ENCODE data around the gene CAPN5.

The CAPN5 gene

DNA sequence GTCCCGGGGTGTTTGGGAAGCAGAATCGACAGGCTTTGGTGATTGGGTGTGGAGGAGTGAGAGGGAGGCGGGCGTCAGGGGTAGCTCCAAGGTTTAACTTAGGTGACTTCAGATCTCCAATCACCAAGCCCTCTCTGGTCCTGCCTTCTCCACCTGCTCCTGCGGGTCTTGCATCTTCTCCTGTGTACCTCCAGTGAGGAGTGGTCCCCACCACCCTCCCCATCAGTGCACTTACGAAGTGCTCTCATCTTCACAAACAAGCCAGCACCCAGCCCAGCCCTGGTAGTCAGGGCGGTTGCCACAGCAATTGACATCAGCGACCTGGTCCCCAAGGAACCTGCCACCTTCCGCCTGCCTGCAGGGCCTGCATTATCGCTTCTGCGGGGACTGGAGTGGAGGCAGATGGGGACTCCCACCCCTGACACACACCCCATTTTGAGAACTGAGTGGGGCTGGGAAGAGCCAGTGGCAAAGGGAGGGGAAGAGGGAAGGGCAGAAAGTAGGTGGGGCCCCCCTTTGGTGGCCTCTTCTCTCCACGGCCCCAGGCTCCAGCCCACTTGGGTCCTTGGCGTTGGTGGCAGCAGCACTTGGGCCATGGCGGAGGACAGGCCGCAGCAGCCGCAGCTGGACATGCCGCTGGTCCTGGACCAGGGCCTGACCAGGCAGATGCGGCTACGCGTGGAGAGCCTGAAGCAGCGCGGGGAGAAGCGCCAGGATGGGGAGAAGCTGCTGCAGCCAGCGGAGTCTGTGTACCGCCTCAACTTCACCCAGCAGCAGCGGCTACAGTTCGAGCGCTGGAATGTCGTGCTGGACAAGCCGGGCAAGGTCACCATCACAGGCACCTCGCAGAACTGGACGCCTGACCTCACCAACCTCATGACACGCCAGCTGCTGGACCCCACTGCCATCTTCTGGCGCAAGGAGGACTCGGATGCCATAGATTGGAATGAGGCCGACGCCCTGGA lies 35.8 kb downstream of the CAPN5 start, which contains the start of gene OMP:
Gene OMP, plus strand, starts transcription at position 595 of the 965 bp plus-strand sequence. Its CDS starts 0 bp downstream, at position 595.
- DNase-seq: no peak

DNA sequence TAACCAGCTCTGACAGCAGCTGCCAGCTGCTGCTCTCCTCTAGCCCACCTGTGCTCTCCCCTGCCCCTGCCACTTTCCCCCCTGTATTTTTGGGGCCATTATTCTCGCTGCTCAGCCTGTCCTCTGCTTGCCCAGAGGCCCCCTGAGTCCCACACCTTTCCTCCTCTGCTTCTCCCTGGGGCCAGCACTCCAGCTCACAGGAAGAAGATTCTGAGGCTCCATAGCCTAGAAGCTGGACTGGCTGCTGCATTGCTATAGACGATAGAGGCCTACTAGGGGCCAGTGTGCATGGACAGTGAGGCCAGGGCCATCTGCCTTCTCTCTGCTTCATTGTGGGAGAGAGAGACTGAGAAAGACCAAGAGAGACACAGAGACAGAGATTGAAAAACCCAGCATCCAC lies 36.5 kb downstream of the CAPN5 start:
- DNase-seq: no peak

DNA sequence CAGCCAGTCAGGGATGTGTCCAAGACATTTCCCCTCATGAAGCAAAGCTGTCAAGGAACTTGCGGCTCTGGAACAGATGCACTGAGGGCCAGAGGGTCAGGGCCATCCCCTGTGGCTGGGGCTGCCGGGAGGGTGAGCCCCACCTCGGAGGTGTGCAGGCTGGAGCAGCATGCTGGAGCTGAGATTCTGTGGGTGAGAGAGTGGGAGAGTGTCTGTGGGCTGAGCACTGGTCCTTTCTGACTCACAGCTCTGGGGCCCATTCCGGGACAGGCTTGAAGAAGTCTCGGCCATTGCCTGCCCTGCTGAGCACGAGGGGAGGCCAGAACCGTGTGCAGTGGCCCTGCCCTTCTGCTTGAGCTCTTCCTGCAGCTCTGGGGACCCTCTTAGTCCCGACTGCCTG lies 38.0 kb downstream of the CAPN5 start:
- DNase-seq: no peak

DNA sequence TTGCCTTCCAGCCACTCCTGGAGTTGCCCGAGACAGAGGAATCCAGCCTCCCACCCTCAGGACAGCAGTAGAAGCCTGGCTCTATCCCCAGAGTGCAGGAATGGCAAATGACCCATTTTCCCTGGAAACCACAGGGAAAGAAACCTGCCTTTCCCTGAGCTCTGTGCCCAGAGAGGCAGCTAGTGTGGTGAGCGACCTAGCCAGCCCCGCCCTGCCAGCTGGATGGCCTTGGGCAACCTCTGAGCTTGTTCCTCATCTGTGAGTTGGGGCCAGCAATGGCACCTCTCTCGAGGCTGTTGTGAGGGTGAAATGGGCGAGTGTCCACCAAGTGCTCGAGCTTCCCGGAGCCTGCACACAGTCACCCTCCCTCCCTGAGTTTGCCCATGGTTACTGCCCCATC lies 39.5 kb downstream of the CAPN5 start:
- DNase-seq: no peak

DNA sequence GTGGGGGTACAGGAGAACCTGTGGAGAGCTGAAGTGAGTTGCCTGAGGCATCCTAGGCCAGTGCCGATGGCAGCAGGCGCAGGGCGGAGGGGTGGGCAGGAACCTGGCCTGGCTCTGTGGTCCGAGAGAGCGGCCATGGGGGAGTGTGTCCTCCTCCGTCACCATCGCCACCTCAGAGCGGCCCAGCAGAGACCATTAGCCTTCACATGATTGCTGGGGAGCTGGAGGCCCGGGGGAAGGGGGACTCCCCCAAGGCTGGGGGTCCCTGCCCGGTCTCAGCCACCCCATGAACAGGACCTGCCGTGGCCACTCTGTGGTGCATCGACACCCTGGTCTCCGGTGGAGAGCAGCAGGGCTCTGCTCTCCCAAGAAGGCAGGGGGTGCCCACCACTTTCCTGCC lies 40.0 kb downstream of the CAPN5 start:
- DNase-seq: no peak

DNA sequence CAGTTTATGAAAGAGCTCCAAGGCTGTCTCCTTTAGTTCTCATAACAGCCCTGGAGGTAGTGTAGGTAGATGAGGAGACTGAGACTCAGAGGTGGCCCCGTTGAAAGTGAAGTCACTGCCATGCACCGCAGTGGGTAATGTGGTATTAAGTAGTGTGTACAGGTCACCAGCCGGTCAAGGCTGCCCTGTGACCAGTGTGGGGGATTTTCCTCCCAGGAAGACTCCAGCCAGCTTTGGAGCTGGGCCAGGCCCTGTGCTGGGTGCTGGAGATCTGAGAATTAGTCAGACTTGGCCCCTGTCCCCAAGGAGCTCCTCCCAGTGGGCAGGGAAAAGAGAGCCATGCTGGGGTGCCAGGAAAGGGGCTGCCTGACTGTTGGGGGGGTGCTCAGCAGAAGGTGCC lies 41.2 kb downstream of the CAPN5 start:
- no peak for DNase-seq

DNA sequence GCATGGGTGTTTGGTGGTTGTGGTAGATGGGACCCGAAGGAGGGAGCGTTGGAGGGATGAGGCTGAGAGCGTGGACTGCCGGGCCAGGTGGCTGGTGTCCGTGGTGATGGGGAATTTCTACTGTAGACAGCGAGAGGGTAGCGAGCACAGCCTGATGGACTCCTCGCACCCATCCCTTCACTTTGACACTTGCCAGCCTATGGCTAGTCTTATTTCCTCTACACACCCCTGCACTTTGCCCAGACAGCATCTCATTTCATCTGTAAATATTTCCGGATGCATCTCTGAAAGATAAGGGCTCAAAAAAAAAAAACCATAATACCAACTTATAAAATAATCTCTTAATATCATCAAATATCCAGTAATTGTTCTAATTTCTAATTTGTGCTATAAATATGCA lies 41.7 kb downstream of the CAPN5 start:
- no peak for DNase-seq

DNA sequence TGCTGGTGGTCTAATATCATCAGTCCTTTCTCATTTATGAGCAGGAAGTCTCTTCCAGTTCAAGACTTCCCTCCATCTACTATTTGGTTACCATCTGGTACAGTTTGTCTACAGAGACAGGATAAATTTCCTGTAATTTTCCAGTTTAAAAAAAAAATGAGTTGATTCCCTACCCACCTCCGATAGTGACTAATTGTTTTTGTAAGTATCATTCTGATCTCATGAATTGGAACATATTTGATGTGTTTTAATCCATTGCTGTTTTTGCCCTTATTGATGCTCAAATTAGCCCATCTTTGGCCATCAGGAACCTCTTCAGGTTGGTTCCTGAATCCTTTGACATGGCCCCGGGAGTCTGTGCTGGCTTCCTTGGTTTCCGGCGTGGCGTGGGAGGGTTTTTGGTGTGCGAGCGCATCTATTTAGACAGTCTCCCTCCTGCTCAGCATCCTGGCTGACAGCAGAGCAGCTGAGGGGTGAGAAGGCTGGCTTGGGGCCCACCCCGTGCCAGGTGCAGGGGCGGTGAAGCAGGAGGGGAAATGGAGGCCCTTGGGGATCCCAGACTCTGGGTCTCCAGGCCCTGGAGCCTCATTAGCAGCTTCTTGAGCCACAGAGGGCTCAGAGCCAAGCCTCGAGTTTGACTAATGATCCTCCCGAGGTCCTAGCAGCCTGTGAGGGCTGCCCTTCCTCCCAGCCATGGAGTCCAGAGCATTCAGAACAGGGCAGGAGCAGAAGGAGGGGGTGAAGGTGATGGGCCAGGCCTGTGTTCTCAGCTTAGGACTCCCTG lies 42.7 kb downstream of the CAPN5 start:
- DNase-seq: no peak

DNA sequence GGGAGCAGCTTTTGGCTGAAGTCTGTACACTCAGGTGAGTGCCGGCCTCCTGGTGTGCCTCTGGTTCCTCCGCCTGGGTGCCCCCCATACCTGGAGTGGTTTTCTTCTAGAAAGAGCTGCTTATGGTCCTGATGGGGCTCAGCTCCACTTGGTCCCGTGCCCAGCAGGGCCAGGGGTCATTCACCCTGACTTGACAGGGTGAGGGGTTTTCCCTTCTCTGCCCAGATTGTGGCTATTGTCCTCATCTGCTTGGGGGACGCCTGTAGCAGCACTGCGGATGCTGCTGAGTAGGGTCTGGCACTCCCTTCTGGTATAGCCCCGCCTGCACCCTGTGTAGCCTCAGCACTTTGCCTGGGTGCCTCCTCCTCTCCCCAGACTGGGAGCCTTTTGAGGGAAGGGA lies 44.1 kb downstream of the CAPN5 start:
- no peak for DNase-seq

DNA sequence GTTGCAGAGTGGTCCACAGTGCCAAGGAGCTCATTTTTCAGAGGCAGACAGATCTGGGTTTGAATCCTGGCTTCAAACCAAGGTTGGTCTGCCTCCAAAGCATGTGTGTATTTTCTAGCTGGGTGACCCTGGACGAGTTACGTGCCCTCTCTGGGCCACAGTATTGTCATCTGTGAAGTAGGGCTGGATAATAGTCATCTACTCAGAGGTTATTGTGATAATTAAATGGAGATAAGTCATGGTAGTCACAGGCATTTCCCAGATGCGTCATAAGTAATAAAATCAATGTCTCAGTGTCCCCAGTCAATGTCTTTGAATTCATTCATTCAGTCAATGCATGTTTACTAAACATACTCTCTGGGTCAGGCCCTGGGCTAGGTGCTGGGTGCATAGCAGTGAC lies 44.5 kb downstream of the CAPN5 start:
- DNase-seq: no peak

DNA sequence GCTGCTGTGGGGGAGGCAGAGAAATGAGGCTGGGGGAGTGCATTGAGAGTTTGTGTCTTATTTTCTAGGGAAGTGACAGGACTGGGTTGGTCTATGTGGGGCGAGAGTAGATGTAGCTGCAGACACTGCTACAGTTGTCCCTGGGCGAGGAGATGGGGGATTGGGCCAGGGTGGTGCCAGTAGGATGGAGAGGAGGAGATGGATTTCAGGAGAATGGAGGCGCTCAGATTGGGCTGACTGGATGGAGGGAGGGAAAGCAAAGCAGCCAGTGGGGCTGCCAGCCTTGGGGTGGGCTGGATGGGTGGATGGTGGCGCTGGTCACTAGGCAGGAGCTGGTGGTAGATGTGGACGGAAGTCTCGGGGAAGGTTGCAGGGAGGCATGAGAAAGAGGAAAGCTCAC lies 45.2 kb downstream of the CAPN5 start:
- no peak for DNase-seq

DNA sequence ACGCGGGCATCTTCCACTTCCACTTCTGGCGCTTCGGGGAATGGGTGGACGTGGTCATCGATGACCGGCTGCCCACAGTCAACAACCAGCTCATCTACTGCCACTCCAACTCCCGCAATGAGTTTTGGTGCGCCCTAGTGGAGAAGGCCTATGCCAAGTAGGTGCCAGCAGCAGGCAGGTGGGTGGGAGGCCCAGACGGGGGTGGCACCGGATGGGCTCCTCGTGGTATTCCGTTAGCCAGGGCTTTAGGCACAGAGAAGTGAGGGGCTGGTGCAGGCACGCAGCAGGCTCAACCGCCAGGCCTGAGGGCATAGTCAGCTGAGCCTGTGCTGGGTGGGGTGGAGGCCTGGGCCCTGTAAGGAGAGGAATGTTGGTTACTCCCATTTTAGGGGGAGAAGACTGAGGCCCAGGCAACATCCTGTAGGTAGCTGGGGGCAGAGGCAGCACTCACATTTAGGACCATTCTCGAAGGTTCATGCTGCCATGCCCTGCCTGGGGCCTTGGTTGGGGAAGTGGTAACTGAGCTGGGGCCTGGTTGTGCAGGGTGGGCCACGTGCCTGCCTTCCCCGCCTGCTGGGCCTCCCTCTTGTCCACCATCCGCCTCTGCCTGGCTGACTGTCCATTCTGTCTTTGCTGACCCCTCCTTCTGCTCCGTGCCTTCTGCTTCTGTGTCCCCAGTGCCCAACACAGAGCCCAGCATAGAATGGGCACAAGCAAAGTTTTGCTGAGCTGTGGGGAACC lies 46.0 kb downstream of the CAPN5 start:
- no peak for DNase-seq

DNA sequence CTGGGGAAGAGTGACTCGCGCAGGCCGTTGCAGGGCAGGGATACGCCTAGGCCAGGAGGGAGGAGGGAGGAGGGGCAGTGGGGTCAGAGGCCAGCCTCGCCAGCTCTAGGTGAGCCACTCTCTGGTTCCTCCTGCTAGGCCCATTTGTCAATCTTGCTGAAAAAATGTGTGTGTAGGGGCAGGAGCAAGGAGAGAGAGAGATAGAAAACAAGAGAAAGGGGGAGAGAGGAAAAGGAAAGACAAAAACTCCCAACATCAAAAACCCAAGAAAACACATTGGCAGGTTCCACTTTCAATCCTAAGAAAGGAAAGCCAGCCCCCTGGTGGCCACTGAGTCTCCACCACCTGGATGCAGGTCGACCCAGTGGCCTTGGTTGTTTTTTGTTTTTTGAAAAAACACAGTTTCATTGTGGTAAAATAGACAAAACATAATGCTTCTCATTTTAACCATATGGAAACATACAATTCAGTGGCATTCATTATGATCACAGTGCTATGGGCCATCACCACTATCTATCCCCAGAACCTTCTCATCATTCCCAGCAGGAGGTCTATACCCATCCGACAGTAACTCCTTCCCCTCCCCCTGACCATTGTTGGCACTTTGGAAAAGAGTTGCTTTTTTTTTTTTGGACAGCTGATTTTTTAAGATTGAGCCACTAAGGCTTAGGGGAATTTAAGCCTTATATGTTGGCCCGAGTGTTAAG lies 46.8 kb downstream of the CAPN5 start:
- no peak for DNase-seq

DNA sequence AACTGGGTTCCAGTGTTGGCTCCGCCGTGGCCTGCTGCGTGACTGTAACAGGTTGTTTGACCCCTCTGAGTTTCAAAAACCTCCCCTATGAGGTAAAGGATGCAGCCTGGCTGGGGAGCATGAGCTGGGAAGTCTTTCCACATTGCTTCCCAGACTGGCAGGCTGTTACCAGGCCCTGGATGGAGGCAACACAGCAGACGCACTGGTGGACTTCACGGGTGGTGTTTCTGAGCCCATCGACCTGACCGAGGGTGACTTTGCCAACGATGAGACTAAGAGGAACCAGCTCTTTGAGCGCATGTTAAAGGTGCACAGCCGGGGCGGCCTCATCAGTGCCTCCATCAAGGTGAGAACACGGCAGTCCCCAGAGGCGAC lies 47.3 kb downstream of the CAPN5 start:
- no peak for DNase-seq

DNA sequence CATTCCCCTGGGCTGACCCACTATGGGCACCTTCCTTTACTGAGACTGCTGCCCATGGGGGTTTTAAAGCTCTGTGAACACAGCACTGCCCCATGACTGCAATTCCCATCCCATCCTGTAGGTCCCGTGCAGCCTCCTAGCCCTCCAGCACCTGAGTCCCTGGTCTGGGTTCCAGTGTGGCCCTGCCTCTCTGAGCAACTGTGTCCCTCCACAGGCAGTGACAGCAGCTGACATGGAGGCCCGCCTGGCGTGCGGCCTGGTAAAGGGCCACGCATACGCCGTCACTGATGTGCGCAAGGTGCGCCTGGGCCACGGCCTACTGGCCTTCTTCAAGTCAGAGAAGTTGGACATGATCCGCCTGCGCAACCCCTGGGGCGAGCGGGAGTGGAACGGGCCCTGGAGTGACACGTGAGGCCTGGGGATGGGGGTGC lies 48.4 kb downstream of the CAPN5 start:
- no peak for DNase-seq

DNA sequence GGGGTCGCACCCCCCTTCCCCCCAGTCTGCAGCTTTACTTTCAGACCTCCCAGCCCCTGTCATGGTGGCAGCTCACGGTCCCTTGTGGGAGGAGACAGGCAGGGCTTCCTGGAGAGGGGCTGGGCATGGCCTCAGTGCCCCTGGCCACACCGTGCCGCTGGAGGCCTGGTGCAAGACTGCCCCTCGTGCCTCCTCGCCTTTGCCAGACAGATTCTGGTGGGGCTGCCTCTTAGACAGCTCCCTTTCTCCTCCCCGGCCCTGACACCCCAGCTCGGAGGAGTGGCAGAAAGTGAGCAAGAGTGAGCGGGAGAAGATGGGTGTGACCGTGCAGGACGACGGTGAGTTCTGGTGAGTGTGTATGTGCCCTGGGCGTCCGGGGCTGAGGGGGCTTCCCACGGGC lies 49.2 kb downstream of the CAPN5 start:
- no peak for DNase-seq

DNA sequence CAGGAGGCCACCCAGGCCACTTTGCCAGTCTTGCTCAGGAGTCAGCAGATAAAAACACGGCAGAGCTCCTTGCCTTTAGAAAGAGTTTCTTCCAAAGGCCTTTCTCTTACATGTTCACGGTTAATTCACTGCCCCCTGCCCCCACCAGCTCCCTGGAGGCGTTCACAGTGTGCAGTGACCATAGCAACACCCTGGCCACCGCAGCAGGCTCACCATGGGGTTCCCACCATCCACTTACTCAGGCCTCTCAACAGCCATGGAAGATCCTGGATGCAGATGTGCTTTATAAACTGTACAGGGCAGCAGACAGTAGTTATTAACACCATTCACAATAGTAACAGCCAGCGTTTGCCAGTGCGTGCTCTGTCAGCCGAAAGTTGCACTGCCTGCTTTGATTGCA lies 50.7 kb downstream of the CAPN5 start:
- no peak for DNase-seq

DNA sequence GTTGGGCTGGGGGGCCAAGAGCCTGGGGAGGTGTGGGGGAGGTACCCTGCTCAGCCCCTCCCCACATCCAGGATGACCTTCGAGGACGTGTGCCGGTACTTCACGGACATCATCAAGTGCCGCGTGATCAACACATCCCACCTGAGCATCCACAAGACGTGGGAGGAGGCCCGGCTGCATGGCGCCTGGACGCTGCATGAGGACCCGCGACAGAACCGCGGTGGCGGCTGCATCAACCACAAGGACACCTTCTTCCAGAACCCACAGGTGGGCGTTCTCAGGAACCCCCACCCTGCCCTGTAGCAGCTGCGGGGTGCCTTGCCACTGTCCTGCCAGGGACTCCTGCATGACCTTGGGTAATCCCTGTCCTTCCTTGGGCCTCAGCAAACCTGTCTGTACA lies 51.3 kb downstream of the CAPN5 start:
- no peak for DNase-seq

DNA sequence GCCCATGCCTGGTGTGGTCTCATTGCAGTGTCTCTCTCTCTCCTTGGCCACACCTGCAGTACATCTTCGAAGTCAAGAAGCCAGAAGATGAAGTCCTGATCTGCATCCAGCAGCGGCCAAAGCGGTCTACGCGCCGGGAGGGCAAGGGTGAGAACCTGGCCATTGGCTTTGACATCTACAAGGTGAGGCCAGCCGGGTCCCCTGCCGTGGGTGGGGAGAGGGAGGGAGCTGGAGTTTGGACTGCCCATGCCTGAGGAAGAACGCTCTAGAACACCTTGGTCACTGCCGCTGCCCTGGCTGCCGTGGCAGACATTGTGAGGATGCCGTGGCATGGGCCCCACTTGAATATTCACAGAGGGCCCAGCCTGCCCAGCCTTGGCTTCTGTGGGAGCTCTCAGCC lies 52.2 kb downstream of the CAPN5 start:
- no peak for DNase-seq

DNA sequence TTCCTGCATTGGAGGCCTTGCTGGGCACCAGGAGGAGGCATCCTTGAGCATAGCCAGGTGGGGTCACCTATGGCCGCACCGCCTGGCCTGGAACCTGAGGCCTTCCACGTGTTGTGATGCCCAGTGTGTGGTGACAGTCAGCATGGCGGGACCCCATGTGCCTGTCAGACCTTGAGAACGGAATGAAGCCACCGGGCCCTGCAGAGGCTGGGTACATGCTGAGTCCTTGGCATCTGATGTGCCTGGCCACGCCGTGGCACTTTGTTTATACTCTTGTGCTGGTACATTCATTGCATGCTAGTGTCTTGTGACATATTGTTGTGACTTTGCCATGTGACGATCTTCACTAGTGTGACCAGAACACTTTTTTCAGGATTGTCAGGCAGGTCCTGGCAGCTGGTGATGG lies 52.8 kb downstream of the CAPN5 start:
- no peak for DNase-seq

DNA sequence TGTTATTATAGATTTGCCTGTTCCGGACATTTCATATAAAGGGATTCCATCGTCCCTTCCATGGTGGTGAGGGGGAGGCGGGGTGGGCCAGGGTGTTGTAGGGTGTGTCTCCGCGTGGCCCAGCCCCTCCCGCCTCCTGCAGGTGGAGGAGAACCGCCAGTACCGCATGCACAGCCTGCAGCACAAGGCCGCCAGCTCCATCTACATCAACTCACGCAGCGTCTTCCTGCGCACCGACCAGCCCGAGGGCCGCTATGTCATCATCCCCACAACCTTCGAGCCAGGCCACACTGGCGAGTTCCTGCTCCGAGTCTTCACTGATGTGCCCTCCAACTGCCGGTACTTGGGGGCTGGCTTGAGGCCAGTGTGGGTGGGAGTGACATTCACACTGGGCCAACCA lies 53.8 kb downstream of the CAPN5 start:
- DNase-seq: no peak

DNA sequence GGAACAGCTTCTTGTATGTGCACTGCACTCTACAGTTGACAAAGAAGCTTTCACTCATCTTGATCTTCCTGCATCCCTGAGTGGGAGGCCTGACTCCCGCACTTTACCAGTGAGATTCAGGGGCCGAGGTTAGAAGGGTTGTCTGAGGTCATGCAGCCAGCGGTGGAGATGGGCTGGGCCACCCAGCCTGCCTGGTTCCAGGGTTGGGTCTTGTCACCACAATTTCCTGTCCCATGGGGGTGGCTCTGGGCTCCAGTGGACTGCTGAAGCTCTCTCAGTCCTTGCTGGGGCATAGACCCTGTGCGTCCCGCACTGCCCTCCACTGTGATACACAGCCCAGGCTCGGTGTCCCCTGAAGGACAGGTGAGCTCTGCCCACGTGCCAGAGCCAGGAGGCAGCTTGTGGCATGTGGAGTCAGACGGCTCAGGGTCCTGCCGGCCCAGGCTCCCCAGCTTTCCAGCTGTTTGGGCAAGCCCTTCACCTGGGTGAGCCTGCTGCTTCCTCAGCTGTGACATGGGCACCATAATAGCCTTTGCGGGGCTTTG lies 54.4 kb downstream of the CAPN5 start:
- no peak for DNase-seq
